Activated CD4-positive, alpha-beta T cell treated with anti-CD3 and anti-CD28 coated beads for 36 hours (primary cell): Measurements from ENCODE around the gene KDM5B. TPM values are rescaled to one million over a fixed set of nuclear protein-coding genes. Genes with fewer than 3 reads are reported as not detected.
"Not testable (repeated sequence)": the region's sequence is repeated elsewhere in the genome, so short reads cannot be mapped to it uniquely, and the experiment has no call there.

Experiments
- ATAC-seq: fragments of 200-7000 bp; cut with Tn5 transposase; one replicate; pipeline ENCODE4 v1.10.0; 2021; ENCODE audit warnings: mild to moderate bottlenecking, moderate library complexity
- CTCF ChIA-PET: fragments of 350-600 bp; sonication (Branson Sonifier 250); formaldehyde crosslinking; loops from one replicate; lab custom pipeline; 2021; ENCODE audit warnings: antibody characterized with exemption; lab: Charles Lee
- POLR2A ChIA-PET: fragments of 350-600 bp; sonication (Branson Sonifier 250); formaldehyde crosslinking; loops from one replicate; lab custom pipeline; 2021; ENCODE audit warnings: antibody characterized with exemption, inconsistent platforms; lab: Charles Lee
- DNase-seq: peaks from one replicate; pipeline ENCODE4 v3.0.0-alpha.2; 2020
- H3K27ac Mint-ChIP-seq: one replicate; pipeline ENCODE4 v1.8.0; 2021; ENCODE audit warnings: mixed read lengths
- H3K27me3 Mint-ChIP-seq: one replicate; pipeline ENCODE4 v1.8.0; 2021; ENCODE audit warnings: mixed read lengths
- H3K36me3 Mint-ChIP-seq: one replicate; pipeline ENCODE4 v1.8.0; 2021; ENCODE audit warnings: low read depth, mixed read lengths
- H3K4me1 Mint-ChIP-seq: one replicate; pipeline ENCODE4 v1.8.0; 2021; ENCODE audit warnings: mixed read lengths
- H3K4me3 Mint-ChIP-seq: one replicate; pipeline ENCODE4 v1.8.0; 2021; ENCODE audit warnings: mild to moderate bottlenecking, moderate library complexity, mixed read lengths
- H3K9me3 Mint-ChIP-seq: one replicate; pipeline ENCODE4 v1.8.0; 2021; ENCODE audit warnings: low read depth, mixed read lengths
- intact Hi-C, 2 experiments: fragments of 100-400 bp; cut with DNase I in 1 of 2; cut with micrococcal nuclease in 1 of 2; formaldehyde crosslinking; loops; one replicate each; pipeline versions ENCODE4 v1.14.2 to v1.15.1; 2022 to 2024; cut with DNase I, micrococcal nuclease
- total RNA-seq, 2 experiments: library from RNA; stranded (reverse); gene quantifications; one replicate each; pipeline ENCODE4 v1.2.3, GENCODE V29; 2021

The KDM5B gene
- total RNA-seq, 2 experiments from 2014 or later = 34.6 to 45.9 TPM

- Mint-ChIP-seq H3K27ac (no peak overlapping the region), H3K9me3 (no peaks in the 10 kb centered on the region), H3K27me3 (no peaks in the 10 kb centered on the region), H3K4me1 (no peaks in the 10 kb centered on the region), H3K36me3 (peaks cover 42% of the 10 kb centered on the region), H3K4me3 (no peak overlapping the region)
- POLR2A ChIA-PET = no interaction called here
- CTCF ChIA-PET = interaction anchor here (0.7 to 3.5 kb wide), 8 partner anchors 25 to 249 kb away, joined by 3 to 16 read pairs (median 3); no protein-coding TSS in a partner anchor
- intact Hi-C loops = loop anchor here (2.0 to 5.0 kb wide), 3 partner anchors 102 to 248 kb away; no protein-coding TSS in a partner anchor
- ATAC-seq = no peak
- DNase-seq = no peak
Observed at GRCh38 chr1:202750761-202751160, 57.5 kb downstream of the KDM5B start.

DNA sequence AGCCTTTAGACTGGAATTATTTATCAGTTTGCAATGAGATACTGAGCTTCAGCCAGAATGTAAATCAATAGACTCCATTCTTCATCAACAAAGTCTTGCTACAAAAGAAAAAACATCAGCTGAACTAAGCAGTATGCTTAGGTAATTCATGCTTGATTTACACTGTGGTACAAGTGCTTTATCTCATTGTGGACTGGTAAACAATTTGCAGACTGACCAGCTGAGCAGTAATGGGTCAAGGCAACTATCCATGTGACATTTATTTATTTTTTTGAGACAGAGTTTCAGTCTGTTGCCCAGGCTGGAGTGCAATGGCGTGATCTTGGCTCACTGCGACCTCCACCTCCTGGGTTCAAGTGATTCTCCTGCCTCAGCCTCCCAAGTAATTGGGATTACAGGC is 58.2 kb downstream of the KDM5B start:
- DNase-seq (no peak), ATAC-seq (no peak)
- no peak overlapping the region for H3K27ac Mint-ChIP-seq
- H3K27me3 Mint-ChIP-seq = no peaks in the 10 kb centered on the region
- CTCF ChIA-PET = interaction anchor here (0.8 to 3.5 kb wide), 7 partner anchors 25 to 250 kb away, joined by 3 to 16 read pairs (median 3); no protein-coding TSS in a partner anchor
- intact Hi-C loops = loop anchor here (2.0 to 5.0 kb wide), 3 partner anchors 103 to 249 kb away; no protein-coding TSS in a partner anchor
- H3K4me3 Mint-ChIP-seq = no peak overlapping the region
- POLR2A ChIA-PET = no interaction called here
- H3K36me3 Mint-ChIP-seq = peaks cover 43% of the 10 kb centered on the region
- no peaks in the 10 kb centered on the region for H3K4me1 Mint-ChIP-seq
- H3K9me3 Mint-ChIP-seq = no peaks in the 10 kb centered on the region

- intact Hi-C loops = loop anchor here in 1 of 2 experiments (5.0 kb wide), 1 partner anchor 62 kb away; the partner anchor contains the start of gene KDM5B
- no peak overlapping the region for H3K4me3 Mint-ChIP-seq
- CTCF ChIA-PET = interaction anchor here (0.5 kb wide), 1 partner anchor 205 kb away, joined by 3 read pairs; no protein-coding TSS in a partner anchor
- peaks cover 71% of the 10 kb centered on the region for H3K36me3 Mint-ChIP-seq
- H3K27me3 Mint-ChIP-seq = no peaks in the 10 kb centered on the region
- no peaks in the 10 kb centered on the region for H3K4me1 Mint-ChIP-seq
- POLR2A ChIA-PET = no interaction called here
- H3K9me3 Mint-ChIP-seq = peaks cover 2% of the 10 kb centered on the region
- no peak overlapping the region for H3K27ac Mint-ChIP-seq
- ATAC-seq (no peak), DNase-seq (no peak)
Observed at GRCh38 chr1:202745323-202745888, 62.8 kb downstream of the KDM5B start.

DNA sequence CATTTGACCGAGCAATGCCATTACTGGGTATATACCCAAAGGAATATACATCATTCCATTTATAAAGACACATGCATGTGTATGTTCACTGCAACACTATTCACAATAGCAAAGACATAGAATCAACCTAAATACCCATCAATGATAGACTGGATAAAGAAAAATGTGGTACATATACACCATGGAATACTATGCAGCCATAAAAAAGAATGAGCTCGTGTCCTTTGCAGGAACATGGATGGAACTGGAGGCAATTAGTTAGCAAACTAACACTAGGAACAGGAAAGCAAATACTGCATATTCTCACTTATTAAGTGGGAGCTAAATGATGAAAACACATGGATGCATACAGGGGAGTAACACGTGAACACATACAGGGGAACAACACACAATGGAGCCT is 63.5 kb downstream of the KDM5B start:
- H3K27me3 Mint-ChIP-seq, H3K4me3 Mint-ChIP-seq, ATAC-seq, CTCF ChIA-PET, H3K9me3 Mint-ChIP-seq, H3K4me1 Mint-ChIP-seq, POLR2A ChIA-PET, H3K27ac Mint-ChIP-seq, DNase-seq: not testable (repeated sequence)
- intact Hi-C loops = loop anchor here in 1 of 2 experiments (5.0 kb wide), 1 partner anchor 63 kb away; the partner anchor contains the start of gene KDM5B
- peaks cover 71% of the 10 kb centered on the region for H3K36me3 Mint-ChIP-seq

DNA sequence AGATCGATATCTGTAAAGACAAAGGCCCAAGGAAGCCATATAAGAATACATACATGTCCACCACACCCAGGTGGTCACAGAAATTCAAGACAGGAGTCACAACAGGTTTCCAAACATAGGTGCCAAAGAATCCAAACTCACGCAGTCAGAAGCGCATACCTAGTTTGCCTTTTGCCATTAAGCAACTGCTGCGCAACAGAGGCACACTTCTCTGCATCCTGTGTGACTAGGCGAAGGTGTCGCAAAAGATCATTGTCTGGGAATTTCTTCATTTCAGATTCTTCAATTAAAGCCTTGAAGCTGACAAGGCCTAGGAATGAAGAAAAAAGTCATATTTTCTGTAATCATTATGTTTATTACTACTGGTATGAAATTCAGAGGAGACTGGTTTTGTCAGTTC is 65.7 kb downstream of the KDM5B start:
- POLR2A ChIA-PET = no interaction called here
- Mint-ChIP-seq H3K9me3 (peaks cover 2% of the 10 kb centered on the region), H3K27me3 (no peaks in the 10 kb centered on the region), H3K36me3 (peaks cover 56% of the 10 kb centered on the region), H3K27ac (no peak overlapping the region), H3K4me1 (no peaks in the 10 kb centered on the region), H3K4me3 (no peak overlapping the region)
- DNase-seq = no peak
- intact Hi-C loops = no loop called here
- ATAC-seq = no peak
- CTCF ChIA-PET = no interaction called here

- H3K36me3 Mint-ChIP-seq = peaks cover 30% of the 10 kb centered on the region
- no peaks in the 10 kb centered on the region for H3K9me3 Mint-ChIP-seq
- no peak overlapping the region for H3K4me3 Mint-ChIP-seq
- H3K27me3 Mint-ChIP-seq = no peaks in the 10 kb centered on the region
- DNase-seq = no peak
- ATAC-seq = no peak
- no peaks in the 10 kb centered on the region for H3K4me1 Mint-ChIP-seq
- no peak overlapping the region for H3K27ac Mint-ChIP-seq
- ChIA-PET CTCF (interaction anchor here (0.6 to 0.8 kb wide), 2 partner anchors 24 to 437 kb away, joined by 3 read pairs; no protein-coding TSS in a partner anchor), POLR2A (no interaction called here)
- intact Hi-C loops = no loop called here
Observed at GRCh38 chr1:202733251-202733650, 75.0 kb downstream of the KDM5B start.

DNA sequence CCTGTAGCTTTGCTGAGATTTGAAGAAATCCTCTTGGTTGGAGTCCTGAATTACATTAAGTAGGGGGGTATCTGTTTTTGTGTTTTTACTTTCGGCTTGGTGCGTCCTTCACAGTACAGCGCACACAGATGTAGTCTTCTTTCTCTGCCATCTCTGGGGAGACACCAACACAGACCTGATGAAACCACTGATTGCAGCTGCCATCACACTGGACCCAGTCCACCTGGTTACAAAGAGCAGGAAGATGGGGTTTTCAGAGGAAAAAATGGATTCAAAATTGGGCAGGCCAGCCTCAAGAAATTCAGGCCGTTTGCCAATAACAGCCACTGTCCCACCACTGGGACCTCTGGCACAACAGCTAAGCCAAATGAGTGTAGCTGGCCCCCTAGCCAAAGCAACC is 79.3 kb downstream of the KDM5B start:
- intact Hi-C loops = no loop called here
- ChIA-PET CTCF (interaction anchor here (0.6 to 2.9 kb wide), 3 partner anchors 10 to 536 kb away, joined by 3 to 11 read pairs (median 5); no protein-coding TSS in a partner anchor), POLR2A (no interaction called here)
- Mint-ChIP-seq H3K9me3 (no peaks in the 10 kb centered on the region), H3K27me3 (no peaks in the 10 kb centered on the region), H3K4me1 (no peaks in the 10 kb centered on the region), H3K4me3 (no peak overlapping the region), H3K36me3 (peaks cover 31% of the 10 kb centered on the region), H3K27ac (no peak overlapping the region)
- ATAC-seq = no peak
- DNase-seq = no peak

DNA sequence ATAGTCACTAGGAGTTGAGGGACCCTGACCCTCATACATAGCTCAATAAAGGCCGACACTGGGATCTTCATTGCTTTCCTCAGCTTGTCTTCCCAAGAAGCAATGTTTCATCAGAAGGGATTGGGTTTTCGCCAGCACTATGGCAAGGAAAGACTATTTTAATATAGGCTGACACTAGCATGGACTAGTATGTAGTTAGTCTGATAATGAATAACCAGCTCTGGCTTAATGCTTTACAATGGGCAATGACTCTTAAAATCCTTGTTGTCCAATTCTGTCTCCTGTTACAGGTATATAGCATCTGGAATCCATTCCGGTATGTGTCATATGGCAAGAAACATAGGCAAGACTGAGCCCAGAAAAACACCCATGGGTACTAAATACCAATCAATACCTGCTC is 82.7 kb downstream of the KDM5B start:
- ChIA-PET POLR2A (no interaction called here), CTCF (interaction anchor here (0.9 to 1.4 kb wide), 3 partner anchors 9 to 571 kb away, joined by 3 read pairs; no protein-coding TSS in a partner anchor)
- peaks cover 20% of the 10 kb centered on the region for H3K36me3 Mint-ChIP-seq
- no peaks in the 10 kb centered on the region for H3K27me3 Mint-ChIP-seq
- no peak overlapping the region for H3K27ac Mint-ChIP-seq
- intact Hi-C loops = no loop called here
- no peaks in the 10 kb centered on the region for H3K4me1 Mint-ChIP-seq
- DNase-seq (no peak), ATAC-seq (no peak)
- no peaks in the 10 kb centered on the region for H3K9me3 Mint-ChIP-seq
- no peak overlapping the region for H3K4me3 Mint-ChIP-seq

DNA sequence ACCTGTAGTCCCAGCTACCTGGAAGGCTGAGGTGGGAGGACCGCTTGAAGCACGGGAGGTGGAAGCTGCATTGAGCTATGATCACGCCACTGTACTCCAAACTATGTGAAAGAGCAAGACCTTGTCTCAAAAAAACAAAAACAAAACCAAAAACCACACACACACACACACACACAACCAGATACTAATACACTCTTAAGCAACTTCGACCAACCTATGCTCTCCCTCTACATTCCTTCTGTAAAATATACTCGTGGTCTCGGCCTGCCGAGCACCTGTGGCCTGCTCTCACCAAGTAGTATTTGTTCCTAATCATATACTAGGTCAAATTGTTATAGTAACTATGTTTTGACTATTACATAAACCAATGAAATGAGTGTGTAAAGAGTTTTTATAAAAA is 84.5 kb downstream of the KDM5B start:
- POLR2A ChIA-PET = no interaction called here
- no peaks in the 10 kb centered on the region for H3K9me3 Mint-ChIP-seq
- no peaks in the 10 kb centered on the region for H3K27me3 Mint-ChIP-seq
- H3K36me3 Mint-ChIP-seq = peaks cover 9% of the 10 kb centered on the region
- DNase-seq (no peak), ATAC-seq (no peak)
- CTCF ChIA-PET = interaction anchor here (1.0 kb wide), 1 partner anchor 724 kb away, joined by 5 read pairs; no protein-coding TSS in a partner anchor
- H3K4me1 Mint-ChIP-seq = peaks cover 2% of the 10 kb centered on the region
- H3K4me3 Mint-ChIP-seq = no peak overlapping the region
- intact Hi-C loops = loop anchor here in 1 of 2 experiments (2.0 kb wide), 1 partner anchor 129 kb away; no protein-coding TSS in a partner anchor
- H3K27ac Mint-ChIP-seq = no peak overlapping the region

- H3K9me3 Mint-ChIP-seq, H3K4me3 Mint-ChIP-seq, H3K4me1 Mint-ChIP-seq, H3K27ac Mint-ChIP-seq, H3K36me3 Mint-ChIP-seq, DNase-seq, POLR2A ChIA-PET, H3K27me3 Mint-ChIP-seq, ATAC-seq: not testable (repeated sequence)
- intact Hi-C loops = loop anchor here in 1 of 2 experiments (2.0 kb wide), 1 partner anchor 130 kb away; no protein-coding TSS in a partner anchor
- CTCF ChIA-PET = interaction anchor here (0.7 kb wide), 2 partner anchors 94 to 536 kb away, joined by 3 read pairs; no protein-coding TSS in a partner anchor
Observed at GRCh38 chr1:202723046-202723445, 85.2 kb downstream of the KDM5B start.

DNA sequence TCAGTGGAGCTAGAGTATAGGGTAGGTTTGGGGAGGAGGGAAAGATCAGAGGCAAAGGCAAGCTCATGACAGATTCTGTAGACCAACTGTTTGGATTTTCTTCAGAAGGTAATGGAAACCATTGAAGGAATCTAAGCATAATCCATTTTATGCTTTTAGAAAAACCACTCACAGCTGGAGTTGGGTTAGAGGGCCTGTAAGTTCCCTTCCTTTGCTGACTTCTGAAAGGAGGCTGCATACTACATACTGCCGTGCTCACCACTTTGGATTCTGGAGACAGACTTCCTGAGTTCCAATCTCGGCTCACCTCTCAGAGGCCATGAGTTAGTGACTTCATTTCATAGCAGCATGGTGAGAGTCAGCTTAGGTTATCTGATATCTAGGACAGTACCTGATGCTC is 91.6 kb downstream of the KDM5B start:
- CTCF ChIA-PET = interaction anchor here (1.0 to 1.5 kb wide), 4 partner anchors 9 to 251 kb away, joined by 3 to 4 read pairs (median 4); no protein-coding TSS in a partner anchor

More for the DNA sequence above, 91.6 kb downstream of the KDM5B start:
- no peak overlapping the region for H3K4me3 Mint-ChIP-seq
- H3K27ac Mint-ChIP-seq = no peak overlapping the region
- intact Hi-C loops = loop anchor here (5.0 kb wide), 3 partner anchors 374 to 529 kb away; partner anchors contain the start of gene UBE2T (in 1 of the 2)
- H3K36me3 Mint-ChIP-seq = no peaks in the 10 kb centered on the region
- H3K27me3 Mint-ChIP-seq = peaks cover 17% of the 10 kb centered on the region
- ATAC-seq = no peak
- no peak for DNase-seq
- H3K9me3 Mint-ChIP-seq = no peaks in the 10 kb centered on the region
- H3K4me1 Mint-ChIP-seq = peaks cover 2% of the 10 kb centered on the region
- POLR2A ChIA-PET = no interaction called here
